ENCODE data around the gene BRD1. TPM values are rescaled to one million over a fixed set of nuclear protein-coding genes. Genes with fewer than 3 reads are reported as not detected.
A peak's percentile ranks its signal among the peaks of the same experiment; 100 is the strongest.

BRD1 gene
- total RNA-seq, 2 experiments from 2014 or later = 43.0 to 44.3 TPM

DNA sequence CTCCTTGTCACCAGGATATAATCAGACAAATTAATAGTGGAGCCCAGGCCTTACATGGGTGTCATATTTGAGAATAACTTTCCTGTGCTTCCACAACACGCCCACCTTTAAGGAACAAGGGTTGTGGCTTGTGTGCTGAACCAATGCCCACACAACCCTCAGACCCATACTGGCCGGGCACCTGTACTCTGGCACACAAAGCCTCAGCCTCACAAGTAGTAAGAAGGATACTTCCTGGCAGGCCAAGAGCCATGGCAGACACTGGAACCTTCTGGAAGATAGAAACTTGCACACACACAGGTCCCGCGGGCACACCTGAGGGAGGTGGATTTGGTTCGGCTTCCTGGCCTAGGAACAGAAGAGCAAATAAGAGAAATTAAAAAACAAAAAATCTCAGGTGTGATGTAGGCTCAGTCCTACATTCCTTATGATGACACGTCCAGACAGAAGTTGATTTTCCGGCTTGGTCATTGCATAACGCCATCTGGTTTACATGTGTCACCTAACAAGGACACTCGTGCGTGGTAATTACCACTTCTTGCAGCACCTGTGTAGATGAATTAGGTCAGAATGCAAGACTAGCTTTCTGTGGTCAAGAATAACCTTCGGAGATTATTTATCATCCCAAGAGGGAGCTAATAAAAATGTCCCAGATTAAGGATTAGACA lies 5.8 kb upstream of the BRD1 start:
- no peaks in the 10 kb centered on the region for H3K9me3 Mint-ChIP-seq (ENCODE audit: insufficient read depth)
- no peak overlapping the region for H3K4me3 Mint-ChIP-seq
- DNase-seq (no peak), ATAC-seq (no peak)
- ChIA-PET CTCF (no interaction called here), POLR2A (no interaction called here)
- H3K27me3 Mint-ChIP-seq (ENCODE audit: low read depth) = no peaks in the 10 kb centered on the region
- H3K4me1 Mint-ChIP-seq (ENCODE audit: low read depth) = peaks cover 33% of the 10 kb centered on the region
- peaks cover 2% of the 10 kb centered on the region for H3K36me3 Mint-ChIP-seq (ENCODE audit: low read depth)
- no peak overlapping the region for H3K27ac Mint-ChIP-seq

DNA sequence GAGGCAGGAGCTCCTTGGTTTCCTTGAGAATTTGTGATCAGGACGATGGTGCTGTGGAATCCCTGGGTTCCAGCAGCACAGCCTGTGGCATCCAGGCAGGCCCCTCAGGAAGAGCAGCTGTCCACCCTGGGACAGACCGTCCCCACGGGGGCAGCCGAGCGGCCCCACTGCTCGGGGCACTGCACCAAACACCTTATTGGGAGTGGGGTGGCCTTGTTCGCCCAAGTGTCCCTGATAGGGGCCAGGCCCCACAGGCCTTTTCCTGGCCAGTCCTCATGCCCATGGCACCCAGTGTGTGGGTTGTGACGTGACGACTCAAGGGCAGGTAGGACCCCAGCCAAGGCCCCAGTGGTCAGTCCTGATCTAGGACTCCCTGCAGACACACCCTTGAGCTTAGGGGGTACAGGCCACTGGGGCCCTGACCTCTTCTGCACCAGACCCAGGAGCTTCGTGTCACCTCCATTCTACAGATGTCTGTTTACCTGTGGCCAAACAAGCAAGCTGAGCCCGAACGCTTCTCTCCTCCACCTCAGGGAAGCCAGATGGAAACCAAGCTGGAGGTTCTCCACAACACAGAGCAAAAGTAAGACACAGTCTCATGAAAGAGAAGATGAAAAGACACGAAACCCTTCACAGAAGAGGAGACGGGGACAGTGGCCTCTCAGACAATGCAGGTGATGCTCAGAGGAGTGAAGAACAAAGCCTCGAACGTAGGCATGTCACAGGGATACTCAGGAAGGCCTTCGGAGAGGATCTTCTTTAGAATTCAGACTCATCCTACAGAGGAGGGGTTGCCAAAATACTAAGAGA lies 1.6 kb upstream of the BRD1 start:
- ChIA-PET POLR2A (interaction anchor here (0.6 to 5.4 kb wide), 5 partner anchors 9 to 309 kb away, joined by 3 to 50 read pairs (median 3); partner anchors contain the start of gene ZBED4), CTCF (interaction anchor here (0.6 to 2.1 kb wide), 4 partner anchors 9 to 513 kb away, joined by 3 to 8 read pairs (median 4); no protein-coding TSS in a partner anchor)
- Mint-ChIP-seq H3K4me3 (peak overlapping the region; percentile 60), H3K9me3 (ENCODE audit: insufficient read depth) (no peaks in the 10 kb centered on the region), H3K36me3 (ENCODE audit: low read depth) (peaks cover 20% of the 10 kb centered on the region), H3K27ac (peak overlapping the region; percentile 89), H3K4me1 (ENCODE audit: low read depth) (peaks cover 41% of the 10 kb centered on the region), H3K27me3 (ENCODE audit: low read depth) (no peaks in the 10 kb centered on the region)
- ATAC-seq (no peak), DNase-seq (no peak)

DNA sequence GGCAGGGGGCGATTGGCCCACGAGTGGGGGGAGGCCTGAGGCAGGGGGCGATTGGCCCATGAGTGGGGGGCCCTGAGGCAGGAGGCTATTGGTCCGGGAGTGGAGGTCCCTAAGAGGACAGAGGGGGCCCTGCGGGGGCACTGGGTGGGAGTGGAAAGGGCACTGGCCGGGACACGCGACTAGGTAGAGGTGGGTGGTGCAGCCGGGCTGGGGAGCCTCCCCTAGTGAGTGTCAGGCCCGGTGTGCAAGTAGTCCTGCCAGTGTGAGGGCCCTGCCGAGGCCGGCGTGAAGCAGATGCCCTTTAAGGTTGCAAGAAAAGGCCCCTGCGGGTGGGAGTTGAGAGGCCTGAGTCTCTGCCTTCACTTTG lies 909 bp upstream of the BRD1 start:
- Mint-ChIP-seq H3K4me3 (peak overlapping the region; percentile 60), H3K9me3 (ENCODE audit: insufficient read depth) (no peaks in the 10 kb centered on the region), H3K27me3 (ENCODE audit: low read depth) (no peaks in the 10 kb centered on the region), H3K4me1 (ENCODE audit: low read depth) (peaks cover 45% of the 10 kb centered on the region), H3K27ac (peak overlapping the region; percentile 76), H3K36me3 (ENCODE audit: low read depth) (peaks cover 26% of the 10 kb centered on the region)
- CTCF ChIA-PET = interaction anchor here (0.6 to 2.1 kb wide), 3 partner anchors 10 to 513 kb away, joined by 3 to 8 read pairs (median 4); no protein-coding TSS in a partner anchor
- no peak for DNase-seq
- POLR2A ChIA-PET = interaction anchor here (0.7 to 5.4 kb wide), 4 partner anchors 10 to 25 kb away, joined by 3 to 50 read pairs (median 3); partner anchors contain the start of gene ZBED4
- ATAC-seq = no peak

DNA sequence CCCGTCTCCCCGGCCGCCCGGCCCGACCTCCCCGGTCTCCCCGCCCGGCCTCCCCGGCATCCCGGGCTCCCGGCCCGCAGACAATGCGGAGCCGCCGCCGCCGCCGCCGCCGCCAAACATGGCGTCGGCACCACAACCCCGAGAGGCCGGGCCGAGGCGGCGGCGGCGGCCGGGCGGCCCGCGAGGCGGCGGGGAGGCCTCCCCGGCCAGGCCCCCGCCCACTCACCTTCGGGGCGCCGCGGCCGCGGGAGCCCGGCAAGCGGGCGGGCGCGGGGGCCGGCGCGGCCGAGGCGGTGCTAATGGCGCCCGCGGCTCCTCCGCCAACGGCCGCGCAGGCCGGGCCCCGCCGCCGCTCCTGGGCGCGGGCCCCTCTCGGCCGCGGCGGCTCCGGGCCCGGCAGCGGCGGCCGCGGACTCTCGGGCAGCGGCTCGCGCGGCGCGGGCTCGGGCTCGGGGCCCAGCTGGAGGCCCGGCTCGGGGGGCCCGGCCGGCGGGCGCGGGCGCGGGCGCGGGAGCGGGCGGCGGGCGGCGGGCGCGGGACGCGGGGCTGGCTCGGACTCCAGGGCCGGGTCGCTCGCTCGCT lies 311 bp downstream of the BRD1 start:
- no peaks in the 10 kb centered on the region for H3K9me3 Mint-ChIP-seq (ENCODE audit: insufficient read depth)
- DNase-seq (no peak), ATAC-seq (peak; percentile 17)
- H3K4me3 Mint-ChIP-seq = peak overlapping the region; percentile 49
- POLR2A ChIA-PET = interaction anchor here (1.8 to 5.4 kb wide), 2 partner anchors 11 to 24 kb away, joined by 7 to 50 read pairs; no protein-coding TSS in a partner anchor
- peak overlapping the region; percentile 85 for H3K27ac Mint-ChIP-seq
- CTCF ChIA-PET = interaction anchor here (1.3 kb wide), 1 partner anchor 140 kb away, joined by 3 read pairs; no protein-coding TSS in a partner anchor
- peaks cover 43% of the 10 kb centered on the region for H3K4me1 Mint-ChIP-seq (ENCODE audit: low read depth)
- peaks cover 37% of the 10 kb centered on the region for H3K36me3 Mint-ChIP-seq (ENCODE audit: low read depth)
- no peaks in the 10 kb centered on the region for H3K27me3 Mint-ChIP-seq (ENCODE audit: low read depth)

DNA sequence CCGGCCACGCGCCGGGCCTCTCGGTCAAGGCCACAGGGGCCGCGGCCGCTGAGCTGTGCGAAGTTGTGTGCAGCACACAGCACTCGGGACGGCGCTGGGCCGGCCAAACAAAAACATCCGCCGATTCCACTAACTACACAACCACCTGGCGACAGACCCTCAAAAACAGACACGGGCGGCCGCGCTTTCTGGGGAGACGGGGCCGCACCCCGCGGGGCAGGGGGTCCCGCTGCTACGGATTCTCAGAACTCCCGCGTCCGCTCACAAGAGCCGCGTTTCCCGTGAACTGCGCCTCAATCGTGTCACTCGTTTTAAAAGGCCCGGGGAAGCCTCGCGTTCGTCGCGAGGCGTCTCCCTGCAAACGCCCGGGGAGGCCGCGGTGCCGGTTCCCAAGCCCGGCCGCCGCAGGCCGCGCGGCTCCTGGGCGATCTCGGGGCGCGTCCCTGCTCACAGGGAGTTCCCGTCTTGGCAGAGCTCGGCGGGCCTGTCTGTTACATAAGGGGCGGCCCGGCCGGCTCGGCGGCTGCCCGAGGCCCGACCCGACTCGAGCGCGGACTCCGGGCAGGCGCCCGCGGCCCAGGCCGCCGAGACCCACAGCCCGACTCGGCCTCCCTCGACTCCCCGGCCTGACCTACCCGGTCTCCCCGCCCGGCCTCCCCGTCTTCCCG lies 936 bp downstream of the BRD1 start:
- Mint-ChIP-seq H3K9me3 (ENCODE audit: insufficient read depth) (no peaks in the 10 kb centered on the region), H3K36me3 (ENCODE audit: low read depth) (peaks cover 40% of the 10 kb centered on the region), H3K4me1 (ENCODE audit: low read depth) (peaks cover 43% of the 10 kb centered on the region), H3K4me3 (peak overlapping the region; percentile 93), H3K27me3 (ENCODE audit: low read depth) (no peaks in the 10 kb centered on the region), H3K27ac (peak overlapping the region; percentile 97)
- ChIA-PET POLR2A (interaction anchor here (0.8 to 5.4 kb wide), 14 partner anchors 11 to 279 kb away, joined by 3 to 50 read pairs (median 4); partner anchors contain the start of genes ALG12 and CRELD2), CTCF (interaction anchor here (1.0 to 1.4 kb wide), 5 partner anchors 11 to 141 kb away, joined by 3 to 4 read pairs (median 3); no protein-coding TSS in a partner anchor)
- DNase-seq (peak; percentile 57), ATAC-seq (peak; percentile 34)

DNA sequence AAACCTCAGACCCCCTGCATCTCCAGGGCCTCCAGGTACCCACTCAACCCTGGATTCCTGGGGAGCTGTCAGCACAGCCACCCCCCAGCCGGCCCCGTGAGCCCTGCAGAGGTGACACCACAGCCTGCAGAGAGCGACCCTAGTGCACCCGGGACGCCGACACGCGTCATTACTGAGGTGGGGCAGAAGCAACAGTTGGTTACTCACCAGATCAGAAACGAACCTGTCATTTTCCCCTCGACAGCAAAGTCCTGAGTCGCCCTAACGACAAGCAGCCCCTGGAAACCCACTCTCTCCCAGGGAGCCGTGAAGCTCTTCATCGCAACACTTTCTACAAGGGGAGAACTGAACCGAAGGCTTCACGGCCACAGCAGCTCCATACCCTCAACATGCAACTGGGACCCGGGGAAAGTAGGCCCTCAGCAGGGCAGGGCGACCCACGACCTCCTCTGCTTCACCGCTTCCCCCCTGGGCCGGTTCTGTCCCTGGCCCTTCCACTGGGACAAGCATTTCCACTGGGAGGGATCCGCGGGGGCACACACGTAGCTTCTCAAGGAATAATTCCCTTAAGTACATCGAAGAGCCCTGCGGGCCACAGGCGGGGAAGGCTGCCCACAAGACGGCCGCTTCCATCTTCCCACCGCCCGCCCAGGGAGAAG lies 1.6 kb downstream of the BRD1 start:
- Mint-ChIP-seq H3K36me3 (ENCODE audit: low read depth) (peaks cover 41% of the 10 kb centered on the region), H3K4me1 (ENCODE audit: low read depth) (peaks cover 43% of the 10 kb centered on the region), H3K4me3 (peak overlapping the region; percentile 93), H3K27ac (peak overlapping the region; percentile 97), H3K9me3 (ENCODE audit: insufficient read depth) (no peaks in the 10 kb centered on the region), H3K27me3 (ENCODE audit: low read depth) (no peaks in the 10 kb centered on the region)
- CTCF ChIA-PET = interaction anchor here (0.8 to 1.4 kb wide), 6 partner anchors 11 to 141 kb away, joined by 3 to 4 read pairs (median 3); no protein-coding TSS in a partner anchor
- DNase-seq (peak; percentile 78), ATAC-seq (peak; percentile 69)
- POLR2A ChIA-PET = interaction anchor here (0.5 to 5.4 kb wide), 18 partner anchors 10 to 280 kb away, joined by 3 to 50 read pairs (median 4); partner anchors contain the start of genes ALG12 and CRELD2

DNA sequence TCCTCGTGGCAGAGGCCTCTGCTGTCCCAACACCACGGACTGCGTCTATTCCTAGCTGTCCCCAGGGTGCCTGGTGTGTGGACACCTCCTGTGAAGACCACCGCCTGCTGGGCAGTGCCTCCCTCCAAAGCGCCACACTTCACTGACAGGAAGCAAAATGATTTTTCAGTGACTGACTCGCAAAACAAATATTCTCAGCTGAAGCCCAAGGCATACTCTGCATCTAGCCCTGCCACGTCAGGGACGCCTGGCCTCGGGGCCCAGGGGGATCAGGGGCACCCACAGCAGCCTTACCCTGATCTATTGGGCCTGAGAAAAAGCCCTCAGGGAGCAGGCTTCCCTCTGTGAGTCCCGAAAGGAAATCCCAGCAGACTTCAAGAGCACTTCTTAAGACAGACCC lies 2.2 kb downstream of the BRD1 start:
- DNase-seq (no peak), ATAC-seq (no peak)
- H3K4me1 Mint-ChIP-seq (ENCODE audit: low read depth) = peaks cover 47% of the 10 kb centered on the region
- ChIA-PET CTCF (interaction anchor here (0.8 to 1.4 kb wide), 4 partner anchors 12 to 36 kb away, joined by 3 read pairs; no protein-coding TSS in a partner anchor), POLR2A (interaction anchor here (0.5 to 5.4 kb wide), 16 partner anchors 10 to 205 kb away, joined by 3 to 50 read pairs (median 4); partner anchors contain the start of genes ALG12 and CRELD2)
- H3K4me3 Mint-ChIP-seq = peak overlapping the region; percentile 93
- no peaks in the 10 kb centered on the region for H3K27me3 Mint-ChIP-seq (ENCODE audit: low read depth)
- H3K36me3 Mint-ChIP-seq (ENCODE audit: low read depth) = peaks cover 48% of the 10 kb centered on the region
- no peaks in the 10 kb centered on the region for H3K9me3 Mint-ChIP-seq (ENCODE audit: insufficient read depth)
- H3K27ac Mint-ChIP-seq = peak overlapping the region; percentile 97

DNA sequence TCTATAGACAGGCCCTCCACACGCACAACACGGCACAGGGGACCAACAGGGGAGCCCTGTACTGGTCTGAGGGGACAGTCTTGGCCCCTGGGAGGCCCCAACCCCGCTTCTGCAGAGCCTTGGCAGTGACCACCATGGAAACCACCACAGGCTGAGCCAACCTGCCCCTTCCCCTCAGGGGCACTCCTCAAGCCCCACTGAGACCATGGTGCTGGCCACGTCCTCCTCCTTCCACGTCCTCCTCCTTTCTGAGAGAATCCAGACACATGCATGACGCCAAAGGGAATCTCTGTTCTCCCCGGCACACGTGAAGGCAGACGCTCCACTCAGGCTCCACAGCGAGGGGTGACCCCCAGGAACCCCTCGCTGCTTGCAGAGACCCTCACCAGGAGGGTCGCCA lies 2.7 kb downstream of the BRD1 start:
- no peak for DNase-seq
- no peaks in the 10 kb centered on the region for H3K9me3 Mint-ChIP-seq (ENCODE audit: insufficient read depth)
- CTCF ChIA-PET = no interaction called here
- ATAC-seq = no peak
- peaks cover 46% of the 10 kb centered on the region for H3K4me1 Mint-ChIP-seq (ENCODE audit: low read depth)
- H3K27me3 Mint-ChIP-seq (ENCODE audit: low read depth) = no peaks in the 10 kb centered on the region
- H3K36me3 Mint-ChIP-seq (ENCODE audit: low read depth) = peaks cover 51% of the 10 kb centered on the region
- POLR2A ChIA-PET = interaction anchor here (1.4 to 5.4 kb wide), 3 partner anchors 14 to 93 kb away, joined by 3 to 50 read pairs (median 7); partner anchors contain the start of genes ALG12 and CRELD2
- H3K4me3 Mint-ChIP-seq = peak overlapping the region; percentile 93
- peak overlapping the region; percentile 67 for H3K27ac Mint-ChIP-seq

DNA sequence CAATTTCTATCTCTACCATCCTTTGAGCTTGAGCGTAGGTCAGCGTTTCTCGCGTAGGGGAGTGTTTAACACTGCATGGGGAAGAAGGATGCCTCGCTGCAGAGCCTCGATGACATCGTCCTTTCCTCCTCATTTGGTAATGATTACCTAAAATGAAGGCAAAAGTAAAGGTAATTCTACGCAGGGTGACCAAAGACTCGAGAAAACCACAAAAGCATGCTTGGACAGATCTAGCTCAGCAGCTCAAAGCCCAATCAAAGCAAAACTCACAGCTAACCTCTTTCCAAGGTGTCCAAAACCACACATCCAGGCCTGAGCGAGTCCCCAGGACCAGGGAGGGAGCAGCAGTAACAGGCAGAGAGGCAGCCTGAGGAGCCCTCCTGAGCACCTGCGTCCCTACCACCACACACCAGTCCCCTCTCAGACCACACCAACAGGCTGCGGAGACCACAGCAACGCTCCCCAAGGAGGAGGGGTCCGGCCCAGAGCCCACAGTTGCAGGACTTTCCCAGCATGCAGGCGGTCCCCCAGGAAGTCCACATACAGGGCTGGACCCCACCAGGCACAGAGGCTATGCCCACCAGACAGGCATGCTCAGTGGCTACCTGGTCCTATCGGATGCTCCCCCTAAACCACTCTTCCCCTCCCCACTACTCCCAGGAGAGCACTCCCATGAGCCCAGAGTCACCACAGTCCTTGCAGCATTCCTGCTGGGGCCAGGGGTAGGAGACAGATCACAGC lies 3.3 kb downstream of the BRD1 start:
- H3K4me3 Mint-ChIP-seq = peak overlapping the region; percentile 93
- H3K27me3 Mint-ChIP-seq (ENCODE audit: low read depth) = no peaks in the 10 kb centered on the region
- peak overlapping the region; percentile 67 for H3K27ac Mint-ChIP-seq
- peaks cover 40% of the 10 kb centered on the region for H3K4me1 Mint-ChIP-seq (ENCODE audit: low read depth)
- peaks cover 49% of the 10 kb centered on the region for H3K36me3 Mint-ChIP-seq (ENCODE audit: low read depth)
- no peaks in the 10 kb centered on the region for H3K9me3 Mint-ChIP-seq (ENCODE audit: insufficient read depth)
- ATAC-seq (no peak), DNase-seq (no peak)
- ChIA-PET POLR2A (interaction anchor here (1.4 kb wide), 1 partner anchor 16 kb away, joined by 3 read pairs; no protein-coding TSS in a partner anchor), CTCF (no interaction called here)

All from activated CD8-positive, alpha-beta T cell treated with anti-CD3 and anti-CD28 coated beads, Interleukin-2, amount 10 ng/mL, durations not matched to agents 7 days and 5 days (primary cell).